ENCODE results near the gene CDK6.

The CDK6 gene

DNA sequence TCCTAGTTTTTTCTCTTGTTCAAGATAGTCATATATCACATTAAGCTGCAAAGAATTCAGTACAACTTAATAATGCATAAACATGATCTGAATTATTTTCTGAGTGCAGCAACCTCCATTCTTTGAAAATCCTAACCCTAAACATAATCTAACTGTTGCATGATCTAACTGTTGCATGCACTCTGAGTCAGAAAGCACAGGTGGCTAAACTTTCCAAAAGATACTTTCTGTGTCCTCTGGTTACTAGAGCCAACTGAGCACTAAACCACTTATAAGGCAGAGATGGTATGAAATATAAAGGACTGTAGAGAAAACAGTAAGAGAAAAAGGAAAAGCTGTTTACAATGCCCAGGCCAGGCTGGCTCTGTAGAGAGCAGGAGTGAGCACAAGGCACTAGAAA, 223.2 kb downstream of the CDK6 start:
- peaks cover 33% of the 10 kb centered on the region for H3K4me1 Mint-ChIP-seq
- peaks cover 30% of the 10 kb centered on the region for H3K36me3 Mint-ChIP-seq (ENCODE audit: low read depth)
- no peak overlapping the region for H3K4me3 Mint-ChIP-seq
- H3K27me3 Mint-ChIP-seq (ENCODE audit: low read depth) = no peaks in the 10 kb centered on the region
- TF ChIP-seq, protein P1, sequence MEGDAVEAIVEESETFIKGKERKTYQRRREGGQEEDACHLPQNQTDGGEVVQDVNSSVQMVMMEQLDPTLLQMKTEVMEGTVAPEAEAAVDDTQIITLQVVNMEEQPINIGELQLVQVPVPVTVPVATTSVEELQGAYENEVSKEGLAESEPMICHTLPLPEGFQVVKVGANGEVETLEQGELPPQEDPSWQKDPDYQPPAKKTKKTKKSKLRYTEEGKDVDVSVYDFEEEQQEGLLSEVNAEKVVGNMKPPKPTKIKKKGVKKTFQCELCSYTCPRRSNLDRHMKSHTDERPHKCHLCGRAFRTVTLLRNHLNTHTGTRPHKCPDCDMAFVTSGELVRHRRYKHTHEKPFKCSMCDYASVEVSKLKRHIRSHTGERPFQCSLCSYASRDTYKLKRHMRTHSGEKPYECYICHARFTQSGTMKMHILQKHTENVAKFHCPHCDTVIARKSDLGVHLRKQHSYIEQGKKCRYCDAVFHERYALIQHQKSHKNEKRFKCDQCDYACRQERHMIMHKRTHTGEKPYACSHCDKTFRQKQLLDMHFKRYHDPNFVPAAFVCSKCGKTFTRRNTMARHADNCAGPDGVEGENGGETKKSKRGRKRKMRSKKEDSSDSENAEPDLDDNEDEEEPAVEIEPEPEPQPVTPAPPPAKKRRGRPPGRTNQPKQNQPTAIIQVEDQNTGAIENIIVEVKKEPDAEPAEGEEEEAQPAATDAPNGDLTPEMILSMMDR (IDR thresholded peaks at IDR 0.05; ENCODE audit: unreplicated experiment in 3 of 3) = no peak
- no peaks in the 10 kb centered on the region for H3K9me3 Mint-ChIP-seq
- H3K27ac Mint-ChIP-seq = peak overlapping the region; percentile 5 to 71 (median 33)

DNA sequence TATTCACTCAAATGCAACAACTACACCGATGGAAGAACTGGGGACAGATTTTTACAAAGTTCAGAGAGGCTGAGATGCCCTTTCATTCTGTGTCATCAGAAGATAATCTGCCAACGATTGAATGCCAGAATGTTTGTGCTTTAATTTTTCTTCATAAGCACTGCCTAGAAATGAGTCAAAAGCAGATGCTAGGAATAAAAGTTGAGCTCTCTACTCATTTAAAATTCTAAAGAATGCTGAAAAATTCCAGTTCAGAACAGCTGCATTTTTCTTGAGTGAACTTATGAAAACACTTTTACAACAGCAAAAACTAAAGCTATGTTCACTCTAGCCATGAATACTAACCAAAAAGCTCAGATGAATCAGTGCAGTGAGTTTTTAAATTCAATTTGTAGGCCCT, 223.9 kb downstream of the CDK6 start:
- H3K4me1 Mint-ChIP-seq = peaks cover 33% of the 10 kb centered on the region
- H3K9me3 Mint-ChIP-seq = no peaks in the 10 kb centered on the region
- peak overlapping the region; percentile 3 to 71 (median 43) for H3K27ac Mint-ChIP-seq
- no peaks in the 10 kb centered on the region for H3K27me3 Mint-ChIP-seq (ENCODE audit: low read depth)
- H3K4me3 Mint-ChIP-seq = no peak overlapping the region
- TF ChIP-seq, protein P1 (IDR thresholded peaks at IDR 0.05; ENCODE audit: unreplicated experiment in 3 of 3) = no peak
- peaks cover 28% of the 10 kb centered on the region for H3K36me3 Mint-ChIP-seq (ENCODE audit: low read depth)

DNA sequence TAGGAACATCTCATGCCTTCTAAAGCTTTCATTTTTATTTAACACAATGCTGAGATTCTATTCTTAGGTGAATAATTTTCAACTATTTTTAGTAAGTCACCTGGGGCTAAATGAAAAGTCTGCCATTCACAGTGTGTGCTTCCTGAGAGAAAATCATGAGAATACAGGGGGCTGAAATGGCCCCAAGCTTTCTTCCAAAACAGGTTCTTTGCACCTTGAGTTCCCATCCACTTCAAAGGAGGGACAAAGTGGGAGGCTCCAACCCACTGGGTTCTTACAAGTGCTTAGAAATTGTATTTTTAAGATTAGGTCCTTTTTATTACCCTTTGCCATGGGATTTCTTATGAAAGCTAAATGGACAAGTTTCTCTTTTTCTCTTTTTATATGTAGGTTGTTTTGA, 224.6 kb downstream of the CDK6 start:
- TF ChIP-seq, protein P1 (IDR thresholded peaks at IDR 0.05; ENCODE audit: unreplicated experiment in 3 of 3) = no peak
- peaks cover 22% of the 10 kb centered on the region for H3K36me3 Mint-ChIP-seq (ENCODE audit: low read depth)
- no peaks in the 10 kb centered on the region for H3K9me3 Mint-ChIP-seq
- peaks cover 33% of the 10 kb centered on the region for H3K4me1 Mint-ChIP-seq
- no peak overlapping the region for H3K4me3 Mint-ChIP-seq
- no peaks in the 10 kb centered on the region for H3K27me3 Mint-ChIP-seq (ENCODE audit: low read depth)
- peak overlapping the region in 1 of 3 experiments; percentile 71 for H3K27ac Mint-ChIP-seq

DNA sequence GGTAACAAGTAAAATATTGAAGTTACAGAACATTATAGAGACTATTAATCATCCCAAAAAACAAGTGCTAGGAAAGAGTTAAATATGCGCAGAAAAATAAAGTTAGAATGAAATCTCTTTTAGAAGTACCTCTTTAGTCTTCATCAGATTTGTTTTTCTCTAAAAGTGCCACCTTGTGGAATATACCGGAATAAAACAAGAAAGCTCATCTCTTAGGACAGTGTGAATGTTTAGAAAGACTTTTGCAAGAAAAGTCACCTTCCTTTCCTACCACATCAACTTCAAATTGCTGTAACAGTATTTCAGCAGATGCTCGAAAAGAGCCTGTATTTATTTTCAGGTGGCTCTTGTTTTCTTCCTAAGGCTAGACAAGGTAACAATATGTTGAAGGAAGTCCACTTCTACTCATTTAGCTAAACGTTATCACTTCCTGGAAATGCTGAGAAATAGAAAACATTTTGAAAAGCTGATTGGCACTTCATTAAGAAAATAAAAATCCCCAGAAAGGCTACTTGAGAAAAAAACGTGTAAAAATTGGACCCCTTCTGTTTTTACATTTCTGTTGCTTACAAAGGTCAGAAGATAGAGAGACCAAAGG, 226.4 kb downstream of the CDK6 start:
- Mint-ChIP-seq H3K27ac (no peak overlapping the region), H3K4me3 (no peak overlapping the region), H3K36me3 (ENCODE audit: low read depth) (peaks cover 9% of the 10 kb centered on the region), H3K27me3 (ENCODE audit: low read depth) (no peaks in the 10 kb centered on the region), H3K4me1 (peaks cover 26% of the 10 kb centered on the region), H3K9me3 (no peaks in the 10 kb centered on the region)
- TF ChIP-seq, protein P1 (IDR thresholded peaks at IDR 0.05; ENCODE audit: unreplicated experiment in 3 of 3) = peak; percentile 15 to 56 (median 43)

DNA sequence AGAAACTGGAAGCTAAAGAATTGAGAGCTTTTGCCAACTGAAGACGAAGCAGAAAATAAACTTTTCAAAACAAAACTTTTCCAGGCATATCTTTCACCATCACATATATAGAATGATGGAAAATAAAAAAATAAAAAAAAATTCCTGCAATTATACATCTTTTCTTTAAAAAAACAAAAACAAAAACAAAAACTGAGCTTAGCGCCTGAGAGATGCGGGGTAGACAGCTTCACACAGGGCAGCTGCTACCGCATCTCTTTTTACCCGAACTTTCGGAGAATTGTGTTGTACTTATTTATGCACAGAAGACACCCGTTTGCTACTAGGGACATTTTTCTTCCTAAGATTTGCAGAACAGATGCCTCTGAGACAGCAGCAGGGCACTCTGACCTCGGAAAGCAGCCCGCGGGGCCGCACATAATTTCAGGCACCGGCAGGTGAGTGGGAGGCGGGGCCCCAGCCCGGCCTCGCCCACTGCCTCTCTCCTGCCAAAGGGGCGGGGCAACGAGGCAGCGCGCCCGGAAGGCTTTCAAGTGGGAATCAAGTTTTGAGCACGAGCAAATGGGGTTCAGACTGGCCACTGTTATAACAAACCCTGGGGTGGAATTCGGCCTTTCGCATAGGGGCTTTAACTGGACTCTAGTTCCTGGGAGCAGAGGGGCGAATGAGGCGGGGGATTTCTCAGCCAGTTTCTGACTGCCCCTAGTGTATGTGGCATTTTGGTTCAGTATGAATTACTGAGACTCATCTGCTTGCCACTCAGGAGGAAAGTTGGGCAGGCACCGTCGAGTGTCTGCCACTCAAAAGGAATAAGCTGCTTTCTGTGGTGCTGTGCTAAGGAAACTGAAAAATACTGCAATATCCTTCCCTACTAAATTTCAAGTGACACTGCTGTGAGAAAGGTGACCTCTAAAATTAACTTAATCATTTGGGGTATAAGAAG, 227.7 kb downstream of the CDK6 start:
- TF ChIP-seq, protein P1 (IDR thresholded peaks at IDR 0.05; ENCODE audit: unreplicated experiment in 3 of 3) = no peak
- Mint-ChIP-seq H3K4me1 (peaks cover 14% of the 10 kb centered on the region), H3K27ac (no peak overlapping the region), H3K27me3 (ENCODE audit: low read depth) (peaks cover 3% of the 10 kb centered on the region), H3K4me3 (peak overlapping the region; percentile 39 to 65 (median 59)), H3K9me3 (no peaks in the 10 kb centered on the region), H3K36me3 (ENCODE audit: low read depth) (peaks cover under 1% of the 10 kb centered on the region)
